HepG2 (cell line): Measurements from ENCODE around the gene DEPDC5. TPM values are rescaled to one million over a fixed set of nuclear protein-coding genes. Genes with fewer than 3 reads are reported as not detected.

ENCODE experiments used
- FOXP1 ChIP-seq, 2 experiments: fragments of 450-650 bp in 1 of 2; IDR thresholded peaks; 2 replicates each; pipeline ENCODE4 v1.6.1; 2017 to 2018; ENCODE audit warnings: antibody characterized with exemption in 1 of 2
- GMEB1 ChIP-seq: sonication (generic); formaldehyde crosslinking; IDR thresholded peaks from 2 replicates; pipeline ENCODE4 v1.5.1; 2020; ENCODE audit warnings: missing genetic modification reagents, mild to moderate bottlenecking, borderline replicate concordance
- HNRNPLL ChIP-seq: fragments of 200-400 bp; formaldehyde crosslinking; IDR thresholded peaks from 2 replicates; pipeline ENCODE4 v1.6.1; 2017; ENCODE audit warnings: mild to moderate bottlenecking, low read depth, low read length; ENCODE audit not compliant: poor library complexity, severe bottlenecking
- HNRNPUL1 ChIP-seq: fragments of 200-400 bp; formaldehyde crosslinking; IDR thresholded peaks from 2 replicates; pipeline ENCODE4 v1.6.1; 2017; ENCODE audit warnings: low read depth, mild to moderate bottlenecking, low read length, moderate library complexity
- PRDM10 ChIP-seq: sonication (generic); formaldehyde crosslinking; IDR thresholded peaks from 2 replicates; pipeline ENCODE4 v1.4.0; 2020; ENCODE audit warnings: low read depth, missing genetic modification reagents
- REXO4 ChIP-seq: sonication (generic); formaldehyde crosslinking; IDR thresholded peaks from 2 replicates; pipeline ENCODE4 v1.8.0; 2022; ENCODE audit warnings: missing genetic modification reagents, mild to moderate bottlenecking, borderline replicate concordance
- TIGD3 ChIP-seq: sonication (generic); formaldehyde crosslinking; IDR thresholded peaks from 2 replicates; pipeline ENCODE4 v1.5.1; 2020; ENCODE audit warnings: mild to moderate bottlenecking, missing genetic modification reagents, borderline replicate concordance
- TRIM22 ChIP-seq: fragments of 450-650 bp; IDR thresholded peaks from 2 replicates; pipeline ENCODE4 v1.6.1; 2017
- ZMYM3 ChIP-seq: sonication (generic); formaldehyde crosslinking; IDR thresholded peaks from 2 replicates; pipeline ENCODE4 v1.5.1; 2020; ENCODE audit warnings: mild to moderate bottlenecking, missing genetic modification reagents
- ZNF687 ChIP-seq: sonication (generic); formaldehyde crosslinking; IDR thresholded peaks from 2 replicates; pipeline ENCODE4 v1.5.1; 2020; ENCODE audit warnings: mild to moderate bottlenecking, missing genetic modification reagents, moderate library complexity
- polyA plus RNA-seq, 8 experiments: library from polyadenylated mRNA; depleted of rRNA in 3 of 8; stranded (reverse) in 7 of 8; unstranded in 1 of 8; fragments of >200 nt; fragmentation: Illumina TruSeq in 4 of 8; extraction: Trizol in 4 of 8; gene quantifications; 2 replicates each; pipeline versions ENCODE4 v1.2.1 to v1.2.3, GENCODE V29; 2011 to 2016; ENCODE audit warnings: low read depth in 4 of 8, missing spikeins in 1 of 8, mixed read lengths in 1 of 8; ENCODE audit not compliant: insufficient read depth in 1 of 8
- total RNA-seq, 5 experiments: library from RNA; depleted of rRNA; stranded (reverse); fragments of >200 nt; fragmentation: Illumina TruSeq; extraction: Trizol; gene quantifications; 2 replicates each; pipeline ENCODE4 v1.2.3, GENCODE V29; 2016; ENCODE audit warnings: low read depth in 1 of 5
- TF ChIP-seq, protein P1 (sequence below): IDR thresholded peaks from 2 replicates; pipeline ENCODE4 v1.6.1; 2016; ENCODE audit warnings: missing genetic modification reagents, missing compliant biosample characterization
- TF ChIP-seq, protein P2 (sequence below): IDR thresholded peaks from 2 replicates; pipeline ENCODE4 v1.6.1; 2016; ENCODE audit warnings: low read depth

DEPDC5 gene
- total and polyA plus RNA-seq, 2 of the 13 experiments (the other 11 are each of a cell fraction or from before 2014, with no cell fraction given) = 9.8 to 12.4 TPM

- TF ChIP-seq HNRNPLL = peak; percentile 77
- TF ChIP-seq, protein P1, sequence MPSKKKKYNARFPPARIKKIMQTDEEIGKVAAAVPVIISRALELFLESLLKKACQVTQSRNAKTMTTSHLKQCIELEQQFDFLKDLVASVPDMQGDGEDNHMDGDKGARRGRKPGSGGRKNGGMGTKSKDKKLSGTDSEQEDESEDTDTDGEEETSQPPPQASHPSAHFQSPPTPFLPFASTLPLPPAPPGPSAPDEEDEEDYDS = peak; percentile 57
- TF ChIP-seq, protein P2, sequence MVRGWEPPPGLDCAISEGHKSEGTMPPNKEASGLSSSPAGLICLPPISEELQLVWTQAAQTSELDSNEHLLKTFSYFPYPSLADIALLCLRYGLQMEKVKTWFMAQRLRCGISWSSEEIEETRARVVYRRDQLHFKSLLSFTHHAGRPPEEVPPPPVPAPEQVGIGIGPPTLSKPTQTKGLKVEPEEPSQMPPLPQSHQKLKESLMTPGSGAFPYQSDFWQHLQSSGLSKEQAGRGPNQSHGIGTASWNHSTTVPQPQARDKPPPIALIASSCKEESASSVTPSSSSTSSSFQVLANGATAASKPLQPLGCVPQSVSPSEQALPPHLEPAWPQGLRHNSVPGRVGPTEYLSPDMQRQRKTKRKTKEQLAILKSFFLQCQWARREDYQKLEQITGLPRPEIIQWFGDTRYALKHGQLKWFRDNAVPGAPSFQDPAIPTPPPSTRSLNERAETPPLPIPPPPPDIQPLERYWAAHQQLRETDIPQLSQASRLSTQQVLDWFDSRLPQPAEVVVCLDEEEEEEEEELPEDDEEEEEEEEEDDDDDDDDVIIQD (CRISPR knock-in tag) = no peak
- peak; percentile 93 for TF ChIP-seq ZNF687
- TF ChIP-seq REXO4 = no peak; the same call in 1 of the 2 replicates
- no peak for TF ChIP-seq TIGD3 (CRISPR knock-in tag)
- TF ChIP-seq TRIM22 = no peak
- peak; percentile 81 for TF ChIP-seq GMEB1 (CRISPR knock-in tag)
- peak; percentile 78; the same call in 1 of the 2 replicates for TF ChIP-seq HNRNPUL1
- TF ChIP-seq FOXP1 (IDR thresholded peaks at IDR 0.05) = no peak
- TF ChIP-seq FOXP1 (CRISPR knock-in tag; IDR thresholded peaks at IDR 0.05) = no peak
- TF ChIP-seq ZMYM3 (CRISPR knock-in tag) = peak; percentile 74
- peak; percentile 36; the same call in 1 of the 2 replicates for TF ChIP-seq PRDM10 (CRISPR knock-in tag)
These were observed 4.0 kb upstream of the DEPDC5 start, which contains the start of gene PRR14L (continued) for GRCh38 chr22:31749636-31750364.
